Cardiac muscle cell (in vitro differentiated cells and primary cell): ENCODE measurements around the gene STAG1. TPM values are rescaled to one million over a fixed set of nuclear protein-coding genes. Genes with fewer than 3 reads are reported as not detected.
A peak's percentile ranks its signal among the peaks of the same experiment; 100 is the strongest.

Experiments used
- DNase-seq, 2 donors: peaks; one replicate each; pipeline versions ENCODE4 v3.0.0 to v3.0.0-alpha.2; 2010 to 2017; ENCODE audit warnings: low read depth in 1 of 2, low spot score in 1 of 2
- H3K27ac ChIP-seq: fragments of 200-600 bp; sonication (generic); 2 replicates; pipeline ENCODE4 v1.5.1; 2016
- H3K27me3 ChIP-seq: fragments of 200-600 bp; sonication (generic); 2 replicates; pipeline ENCODE4 v1.6.0; 2016; ENCODE audit warnings: control low read depth
- H3K36me3 ChIP-seq: fragments of 200-600 bp; sonication (generic); 2 replicates; pipeline ENCODE4 v1.5.1; 2016; ENCODE audit warnings: control low read depth
- H3K4me1 ChIP-seq: fragments of 200-600 bp; sonication (generic); 2 replicates; pipeline ENCODE4 v1.8.1; 2017; ENCODE audit warnings: low read depth, mild to moderate bottlenecking, mixed run types
- H3K4me3 ChIP-seq: fragments of 200-600 bp; sonication (generic); 2 replicates; pipeline ENCODE4 v1.5.1; 2016; ENCODE audit warnings: mild to moderate bottlenecking
- H3K9me3 ChIP-seq: fragments of 200-600 bp; sonication (generic); 2 replicates; pipeline ENCODE4 v1.5.1; 2017; ENCODE audit warnings: low read depth, mild to moderate bottlenecking, control low read depth
- polyA plus RNA-seq: library from polyadenylated mRNA; unstranded; fragments of >200 nt; fragmentation: Nextera tagmentation; extraction: Ambion mirVana; gene quantifications from 2 replicates; pipeline ENCODE4 v1.2.1, GENCODE V29; 2016
- total RNA-seq: library from RNA; depleted of rRNA; stranded (reverse); fragments of >200 nt; gene quantifications from 2 replicates; pipeline ENCODE4 v1.2.3, GENCODE V29; 2016
- TF ChIP-seq, protein P1 (sequence below): IDR thresholded peaks from 2 replicates; pipeline ENCODE4 v1.5.1; 2012; ENCODE audit warnings: low read depth, mild to moderate bottlenecking, low read length

Gene STAG1
- total and polyA plus RNA-seq, 2 experiments from 2014 or later: 12.7 to 18.3 TPM

DNA sequence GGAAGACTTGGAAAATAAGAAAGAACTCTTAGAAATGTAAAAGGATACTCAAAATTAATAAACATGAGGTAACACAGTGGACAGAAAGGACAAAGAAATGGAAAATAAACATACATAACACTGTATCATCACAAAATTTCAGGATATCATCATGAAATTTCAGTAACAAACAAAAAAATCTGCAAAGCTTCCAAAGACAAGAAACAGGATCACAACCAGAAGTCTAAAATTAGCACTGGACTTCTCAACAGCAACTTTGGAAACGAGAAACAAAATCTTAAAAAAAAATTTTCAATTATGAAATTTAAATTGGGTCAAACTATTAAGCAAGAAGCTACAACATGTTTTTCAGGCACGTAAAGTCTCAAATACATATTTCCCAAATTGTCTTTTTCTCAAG is 238.8 kb downstream of the STAG1 start:
- H3K27ac ChIP-seq: no peak overlapping the region
- no peak for DNase-seq
- H3K36me3 ChIP-seq: no peaks in the 10 kb centered on the region
- no peaks in the 10 kb centered on the region for H3K27me3 ChIP-seq
- TF ChIP-seq, protein P1, sequence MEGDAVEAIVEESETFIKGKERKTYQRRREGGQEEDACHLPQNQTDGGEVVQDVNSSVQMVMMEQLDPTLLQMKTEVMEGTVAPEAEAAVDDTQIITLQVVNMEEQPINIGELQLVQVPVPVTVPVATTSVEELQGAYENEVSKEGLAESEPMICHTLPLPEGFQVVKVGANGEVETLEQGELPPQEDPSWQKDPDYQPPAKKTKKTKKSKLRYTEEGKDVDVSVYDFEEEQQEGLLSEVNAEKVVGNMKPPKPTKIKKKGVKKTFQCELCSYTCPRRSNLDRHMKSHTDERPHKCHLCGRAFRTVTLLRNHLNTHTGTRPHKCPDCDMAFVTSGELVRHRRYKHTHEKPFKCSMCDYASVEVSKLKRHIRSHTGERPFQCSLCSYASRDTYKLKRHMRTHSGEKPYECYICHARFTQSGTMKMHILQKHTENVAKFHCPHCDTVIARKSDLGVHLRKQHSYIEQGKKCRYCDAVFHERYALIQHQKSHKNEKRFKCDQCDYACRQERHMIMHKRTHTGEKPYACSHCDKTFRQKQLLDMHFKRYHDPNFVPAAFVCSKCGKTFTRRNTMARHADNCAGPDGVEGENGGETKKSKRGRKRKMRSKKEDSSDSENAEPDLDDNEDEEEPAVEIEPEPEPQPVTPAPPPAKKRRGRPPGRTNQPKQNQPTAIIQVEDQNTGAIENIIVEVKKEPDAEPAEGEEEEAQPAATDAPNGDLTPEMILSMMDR: no peak
- no peaks in the 10 kb centered on the region for H3K9me3 ChIP-seq
- no peak overlapping the region for H3K4me3 ChIP-seq
- H3K4me1 ChIP-seq: peaks cover 3% of the 10 kb centered on the region

DNA sequence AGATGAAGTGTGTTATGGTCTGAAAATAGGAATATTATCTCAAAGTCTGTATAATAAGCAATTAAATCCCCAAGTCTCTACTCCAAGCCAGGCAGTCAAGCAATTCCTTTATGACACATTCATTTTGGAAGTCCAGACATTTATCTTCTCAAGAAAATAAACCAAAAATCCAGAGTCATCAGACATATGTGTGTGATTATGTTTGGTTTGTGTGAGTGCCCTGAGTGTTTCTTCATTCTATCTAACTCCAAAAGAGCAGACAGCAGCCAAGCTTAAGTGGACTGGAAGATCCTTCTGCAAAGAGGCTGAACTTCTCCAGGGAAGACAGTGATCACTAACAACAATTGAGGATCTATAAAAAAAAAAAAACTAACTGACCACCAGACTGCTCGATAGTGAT is 239.8 kb downstream of the STAG1 start:
- DNase-seq: no peak
- H3K9me3 ChIP-seq: no peaks in the 10 kb centered on the region
- TF ChIP-seq, protein P1: no peak
- no peaks in the 10 kb centered on the region for H3K27me3 ChIP-seq
- H3K27ac ChIP-seq: no peak overlapping the region
- H3K4me1 ChIP-seq: peaks cover 3% of the 10 kb centered on the region
- H3K36me3 ChIP-seq: no peaks in the 10 kb centered on the region
- H3K4me3 ChIP-seq: no peak overlapping the region

DNA sequence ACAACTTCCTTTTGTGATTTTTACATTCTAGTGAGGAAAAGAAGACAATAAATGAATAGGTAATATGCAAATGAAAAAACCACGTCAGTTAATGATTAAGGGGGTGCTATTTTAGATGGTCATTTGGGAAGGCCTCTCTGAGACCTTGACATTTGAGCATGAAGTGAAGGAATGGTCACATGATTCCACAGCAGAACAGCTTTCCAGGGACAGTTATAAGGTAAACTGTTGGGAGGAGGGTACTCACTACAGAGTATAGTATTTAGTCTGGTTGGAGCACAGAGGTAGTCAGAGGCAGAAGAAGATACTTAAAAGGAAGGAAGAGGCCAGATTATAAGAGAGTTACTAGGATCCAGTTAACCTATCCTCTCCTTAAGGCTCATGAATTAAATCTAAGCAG is 246.5 kb downstream of the STAG1 start:
- Histone ChIP-seq H3K4me3 (no peak overlapping the region), H3K27me3 (no peaks in the 10 kb centered on the region), H3K4me1 (no peaks in the 10 kb centered on the region), H3K9me3 (no peaks in the 10 kb centered on the region), H3K36me3 (peaks cover 7% of the 10 kb centered on the region), H3K27ac (peak overlapping the region; percentile 35)
- TF ChIP-seq, protein P1: no peak
- no peak for DNase-seq

DNA sequence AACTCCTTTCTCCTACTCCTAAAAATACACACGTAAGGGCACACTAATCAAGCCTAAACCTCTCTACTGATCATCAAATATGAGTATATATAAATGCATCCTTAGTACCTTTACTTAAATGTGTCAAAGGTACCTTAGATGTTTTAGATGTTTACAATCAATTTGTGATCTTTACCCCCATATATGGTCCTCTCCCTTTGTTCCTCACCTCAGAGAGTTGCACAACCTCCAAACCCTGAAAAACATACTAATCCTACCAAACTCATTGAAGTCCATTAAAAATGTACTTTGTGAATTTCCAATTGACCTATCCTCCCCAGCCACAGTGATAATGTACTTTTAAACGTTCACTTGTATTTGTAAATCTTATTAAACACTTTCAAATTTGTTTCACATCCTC is 249.1 kb downstream of the STAG1 start:
- TF ChIP-seq, protein P1: no peak
- no peak for DNase-seq
- H3K27ac ChIP-seq: no peak overlapping the region
- H3K27me3 ChIP-seq: no peaks in the 10 kb centered on the region
- H3K4me3 ChIP-seq: no peak overlapping the region
- H3K36me3 ChIP-seq: peaks cover 7% of the 10 kb centered on the region
- no peaks in the 10 kb centered on the region for H3K9me3 ChIP-seq
- no peaks in the 10 kb centered on the region for H3K4me1 ChIP-seq

DNA sequence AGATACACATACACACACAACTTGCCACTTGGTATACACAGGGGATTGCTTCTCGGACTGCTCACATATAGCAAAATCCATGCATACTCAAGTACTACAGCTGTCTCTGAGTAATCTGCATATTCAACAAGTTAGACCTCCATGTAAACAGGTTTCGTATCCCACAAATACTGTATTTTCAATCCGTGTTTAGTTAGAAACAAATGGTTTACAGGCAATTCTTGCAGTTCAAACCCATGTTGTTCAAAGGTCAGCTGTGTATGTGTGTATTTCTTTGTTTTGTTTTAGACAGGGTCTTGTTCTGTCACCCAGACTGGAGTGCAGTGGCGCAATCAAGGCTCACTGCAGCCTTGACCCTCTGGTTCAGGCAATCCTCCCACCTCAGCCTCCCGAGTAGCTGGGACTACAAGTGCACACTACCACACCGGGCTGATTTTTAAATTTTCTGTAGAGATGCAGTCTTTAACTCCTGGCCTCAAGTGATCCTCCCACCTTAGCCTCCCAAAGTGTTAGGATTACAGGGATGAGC is 253.2 kb downstream of the STAG1 start:
- Histone ChIP-seq H3K36me3 (peaks cover 7% of the 10 kb centered on the region), H3K27ac (peak overlapping the region; percentile 54), H3K4me1 (no peaks in the 10 kb centered on the region), H3K9me3 (no peaks in the 10 kb centered on the region), H3K27me3 (no peaks in the 10 kb centered on the region), H3K4me3 (no peak overlapping the region)
- DNase-seq: no peak
- TF ChIP-seq, protein P1: no peak

DNA sequence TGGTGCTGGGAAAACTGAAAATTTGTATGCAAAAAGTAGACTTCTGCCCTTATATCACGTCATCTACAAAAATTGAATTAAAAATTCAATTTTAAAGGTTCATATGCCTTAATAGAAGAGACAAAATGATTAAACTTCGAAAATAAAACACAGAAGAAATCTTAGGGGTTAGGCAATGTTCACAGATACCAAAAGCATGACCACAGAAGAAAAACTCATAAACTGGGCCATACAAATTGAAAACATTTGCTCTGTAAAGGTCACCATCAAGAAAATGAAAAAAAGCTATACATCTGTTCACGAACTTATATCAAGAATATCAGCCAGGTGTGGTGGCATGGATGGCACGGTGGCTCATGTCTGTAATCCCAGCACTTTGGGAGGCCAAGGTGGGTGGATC is 257.0 kb downstream of the STAG1 start:
- Histone ChIP-seq H3K27ac (no peak overlapping the region), H3K36me3 (no peaks in the 10 kb centered on the region), H3K4me1 (no peaks in the 10 kb centered on the region), H3K4me3 (no peak overlapping the region), H3K27me3 (no peaks in the 10 kb centered on the region), H3K9me3 (no peaks in the 10 kb centered on the region)
- no peak for DNase-seq
- TF ChIP-seq, protein P1: no peak
